ENCODE results near the gene RNF151. TPM values are rescaled to one million over a fixed set of nuclear protein-coding genes. Genes with fewer than 3 reads are reported as not detected.
"Not testable (repeated sequence)": the region's sequence is repeated elsewhere in the genome, so short reads cannot be mapped to it uniquely, and the experiment has no call there.

Gene RNF151
- total RNA-seq, 4 donors from 2014 or later = not detected

GRCh38 chr16:1953734-1954133, 12.9 kb upstream of the RNF151 start:
- H3K27ac ChIP-seq = no peak overlapping the region
- H3K4me3 ChIP-seq = no peak overlapping the region
- H3K27me3 ChIP-seq = no peaks in the 10 kb centered on the region
- no peaks in the 10 kb centered on the region for H3K36me3 ChIP-seq
- WGBS, 2 donors (ENCODE audit: low coverage in 1 of 2) = 93 to 94% methylated on average over 3 to 8 of the region's 22 CpGs
- no peaks in the 10 kb centered on the region for H3K9me3 ChIP-seq
- TF ChIP-seq POLR2AphosphoS5 (IDR thresholded peaks at IDR 0.05) (no peak), CTCF (IDR thresholded peaks at IDR 0.05) (no peak), EP300 (IDR thresholded peaks at IDR 0.05) (no peak), POLR2A (IDR thresholded peaks at IDR 0.05) (no peak)
- ATAC-seq = no peak
- peaks cover 0 to 2% (median 1%) of the 10 kb centered on the region in 3 donors for H3K4me1 ChIP-seq

GRCh38 chr16:1957434-1958142, 9.1 kb upstream of the RNF151 start:
- ATAC-seq, H3K9me3 ChIP-seq, H3K27ac ChIP-seq, H3K27me3 ChIP-seq, H3K4me3 ChIP-seq: not testable (repeated sequence)
- H3K4me1 ChIP-seq = peaks cover 0 to 32% (median 13%) of the 10 kb centered on the region in 3 donors
- 86 to 88% methylated on average over 9 of the region's 22 CpGs for WGBS, 2 donors (ENCODE audit: low coverage in 1 of 2)
- H3K36me3 ChIP-seq = peaks cover 0 to 20% of the 10 kb centered on the region in 2 donors

- not testable (repeated sequence) for H3K4me3 ChIP-seq, H3K27ac ChIP-seq, H3K27me3 ChIP-seq, ATAC-seq, H3K9me3 ChIP-seq
- no CpG with 5 or more reads among the region's 30 CpGs for WGBS, 2 donors (ENCODE audit: low coverage in 1 of 2)
- H3K36me3 ChIP-seq = peaks cover 0 to 25% of the 10 kb centered on the region in 2 donors
- H3K4me1 ChIP-seq = peaks cover 0 to 35% (median 15%) of the 10 kb centered on the region in 3 donors
These were observed 8.5 kb upstream of the RNF151 start for GRCh38 chr16:1958143-1958491.

- H3K36me3 ChIP-seq = peaks cover 0 to 27% of the 10 kb centered on the region in 2 donors
- peak overlapping the region; percentile 78 to 91 (median 88) for H3K27ac ChIP-seq
- 16% methylated on average over 7 of the region's 14 CpGs; no CpG with 5 or more reads in 1 of the 2 donors for WGBS, 2 donors (ENCODE audit: low coverage in 1 of 2)
- H3K27me3 ChIP-seq = no peaks in the 10 kb centered on the region
- no peak for ATAC-seq
- no peaks in the 10 kb centered on the region for H3K9me3 ChIP-seq
- peaks cover 0 to 42% (median 18%) of the 10 kb centered on the region in 3 donors for H3K4me1 ChIP-seq
- H3K4me3 ChIP-seq = peak overlapping the region in 1 of 2 donors; percentile 64
- TF ChIP-seq CTCF (IDR thresholded peaks at IDR 0.05) (no peak), EP300 (IDR thresholded peaks at IDR 0.05) (no peak), POLR2A (IDR thresholded peaks at IDR 0.05) (no peak), POLR2AphosphoS5 (IDR thresholded peaks at IDR 0.05) (no peak)
These were observed 7.9 kb upstream of the RNF151 start for GRCh38 chr16:1958715-1959268.

- peak; percentile 97 for ATAC-seq
These were observed 7.2 kb upstream of the RNF151 start, which contains the start of gene NDUFB10 for GRCh38 chr16:1959269-1960039. NDUFB10 (plus strand) TSS chr16:1959538; CDS start chr16:1959625, 87 bp downstream.

More at GRCh38 chr16:1959269-1960039, 7.2 kb upstream of the RNF151 start, which contains the start of gene NDUFB10:
- TF ChIP-seq EP300 (IDR thresholded peaks at IDR 0.05) = no peak
- TF ChIP-seq POLR2AphosphoS5 (IDR thresholded peaks at IDR 0.05) = peak; percentile 84
- TF ChIP-seq CTCF (IDR thresholded peaks at IDR 0.05) = peak in 3 of 4 experiments; percentile 64 to 84 (median 79)
- peak; percentile 81 to 86 for TF ChIP-seq POLR2A (IDR thresholded peaks at IDR 0.05)
- 0 to 2% methylated on average over 5 to 19 of the region's 79 CpGs for WGBS, 2 donors (ENCODE audit: low coverage in 1 of 2)
- Histone ChIP-seq H3K27ac (peak within 1 kb of the TSS; percentile 78 to 91 (median 88)), H3K9me3 (no peaks in the 10 kb centered on the region), H3K27me3 (no peaks in the 10 kb centered on the region), H3K36me3 (peaks cover 0 to 27% of the 10 kb centered on the region in 2 donors), H3K4me1 (peaks cover 0 to 49% (median 19%) of the 10 kb centered on the region in 3 donors), H3K4me3 (peak within 1 kb of the TSS; percentile 64 to 79)
